Measurements from ENCODE around the gene CACFD1. TPM values are rescaled to one million over a fixed set of nuclear protein-coding genes. Genes with fewer than 3 reads are reported as not detected.

The CACFD1 gene
- total and polyA plus RNA-seq, 2 of the 4 experiments (the other 2 are of a cell fraction), result 2.0 to 6.6 TPM

- Histone ChIP-seq H3K79me1 (ENCODE audit: low read depth in 1 of 2, low read length in 2 of 2) (no peaks in the 10 kb centered on the region), H3K27ac (ENCODE audit: insufficient read depth, low read length) (no peak overlapping the region), H2AK5ac (ENCODE audit: low read depth, low read length) (peak overlapping the region; percentile 51; the same call in 1 of the 2 replicates), H3K9ac (ENCODE audit: low read depth, low read length) (no peak overlapping the region), H2BK20ac (ENCODE audit: low read depth, low read length) (no peak overlapping the region), H3K4ac (ENCODE audit: low read depth, low read length) (peak overlapping the region; percentile 31; the same call in 1 of the 2 replicates), H3K4me1 (ENCODE audit: control insufficient read depth, insufficient read depth, low read length) (peaks cover 10% of the 10 kb centered on the region; the same call in 1 of the 2 replicates), H2AK9ac (replicated peaks; ENCODE audit: low read depth, low read length, poor library complexity) (peak overlapping the region; percentile 85), H3K27me3 (ENCODE audit: control insufficient read depth, insufficient read depth, low read length) (peaks cover 15% of the 10 kb centered on the region; the same call in 1 of the 2 replicates), H3K4me3 (ENCODE audit: insufficient read depth, low read depth, low read length) (no peak overlapping the region), H3K56ac (ENCODE audit: extremely low read depth, insufficient read depth, low read length) (no peak overlapping the region), H3K9me1 (ENCODE audit: insufficient read depth, low read length) (peaks cover 6% of the 10 kb centered on the region; the same call in 1 of the 2 replicates), H2BK5ac (ENCODE audit: low read depth, low read length, poor library complexity, severe bottlenecking) (no peak overlapping the region), H3K36me3 (ENCODE audit: control insufficient read depth, insufficient read depth, low read length) (no peaks in the 10 kb centered on the region), H4K5ac (ENCODE audit: low read depth, low read length) (no peak overlapping the region), H3K14ac (replicated peaks; ENCODE audit: low read depth, low read length) (no peak overlapping the region), H3K18ac (ENCODE audit: low read depth, low read length) (no peak overlapping the region), H3K4me2 (ENCODE audit: low read depth, low read length) (no peak overlapping the region), H4K20me1 (ENCODE audit: insufficient read depth, low read length) (no peaks in the 10 kb centered on the region), H4K91ac (ENCODE audit: insufficient read depth, low read depth, low read length) (peak overlapping the region; percentile 9; the same call in 1 of the 2 replicates), H3K9me3 (ENCODE audit: control insufficient read depth, insufficient read depth, low read length) (peaks cover 4% of the 10 kb centered on the region), H2BK15ac (ENCODE audit: low read depth, low read length) (no peak overlapping the region; the same call in 2 of the 3 replicates), H4K8ac (ENCODE audit: low read depth in 2 of 2, low read length in 2 of 2) (peak overlapping the region in 1 of 2 experiments; percentile 66; a peak in 1 of 4 replicates), H2AFZ (replicated peaks; ENCODE audit: low read length, poor library complexity) (peak overlapping the region; percentile 88), H2BK120ac (ENCODE audit: low read depth, low read length) (peak overlapping the region; percentile 42), H3K23ac (ENCODE audit: low read depth, low read length) (no peak overlapping the region)
- dilution Hi-C loops (cut with HindIII; ENCODE audit: low sequenced_read_pairs, unreplicated experiment), result no loop called here
- ChIA-PET POLR2A (ENCODE audit: unreplicated experiment) (no interaction called here), CTCF (no interaction called here)
- intact Hi-C loops (cut with micrococcal nuclease), result no loop called here
- TF ChIP-seq ELK1 (IDR thresholded peaks at IDR 0.05; ENCODE audit: borderline replicate concordance, low read depth, low read length) (no peak), RCOR1 (IDR thresholded peaks at IDR 0.05; ENCODE audit: insufficient replicate concordance, low read length) (no peak), RAD21 (IDR thresholded peaks at IDR 0.05; ENCODE audit: low read length) (peak; percentile 15; the same call in 1 of the 2 replicates), CTCF (conservative IDR thresholded peaks at IDR 0.05; ENCODE audit: low read depth, low read length) (0 out of 2 replicates have a peak, but pooled peaks have one; percentile 6), CEBPB (IDR thresholded peaks at IDR 0.05; ENCODE audit: low read depth, low read length) (no peak), RFX5 (IDR thresholded peaks at IDR 0.05; ENCODE audit: low read depth, low read length) (no peak), BHLHE40 (IDR thresholded peaks at IDR 0.05; ENCODE audit: low read depth, low read length) (peak; percentile 30; the same call in 1 of the 2 replicates), MAZ (IDR thresholded peaks at IDR 0.05; ENCODE audit: borderline replicate concordance, low read depth, low read length) (no peak), FOS (IDR thresholded peaks at IDR 0.05; ENCODE audit: low read depth, low read length) (peak; percentile 35; the same call in 1 of the 2 replicates), USF2 (IDR thresholded peaks at IDR 0.05; ENCODE audit: low read depth, low read length) (no peak), SMC3 (IDR thresholded peaks at IDR 0.05; ENCODE audit: low read depth, low read length) (peak; percentile 8; the same call in 1 of the 2 replicates)
- 28% methylated on average over 10 of the region's 18 CpGs; no CpG with 5 or more reads in 1 of the 2 experiments for WGBS, 2 experiments (ENCODE audit: extremely low coverage in 2 of 2, insufficient read length in 1 of 2)
- in situ Hi-C loops (cut with MboI; ENCODE audit: low sequenced_read_pairs), result no loop called here
- BruUV-seq (replicated peaks), result no TSS peak
- DNase-seq, result peak; percentile 89
- peak; percentile 75 for ATAC-seq (ENCODE audit: low read depth)
These were observed 46.9 kb downstream of the CACFD1 start for GRCh38 chr9:133506653-133507038.

Data from IMR-90 (cell line).